Myocyte (in vitro differentiated cells): ENCODE results near the gene ABCG2. TPM values are rescaled to one million over a fixed set of nuclear protein-coding genes. Genes with fewer than 3 reads are reported as not detected.

ENCODE experiments used
- DNase-seq: peaks from one replicate; pipeline ENCODE4 v3.0.0-alpha.2; 2012; ENCODE audit warnings: low read depth
- total RNA-seq: library from RNA; depleted of rRNA; stranded (reverse); fragments of >200 nt; gene quantifications from 2 replicates; pipeline ENCODE4 v1.2.3, GENCODE V29; 2014

ABCG2 gene
- total RNA-seq, 1 donor from 2014 or later, result 0.88 TPM

DNA sequence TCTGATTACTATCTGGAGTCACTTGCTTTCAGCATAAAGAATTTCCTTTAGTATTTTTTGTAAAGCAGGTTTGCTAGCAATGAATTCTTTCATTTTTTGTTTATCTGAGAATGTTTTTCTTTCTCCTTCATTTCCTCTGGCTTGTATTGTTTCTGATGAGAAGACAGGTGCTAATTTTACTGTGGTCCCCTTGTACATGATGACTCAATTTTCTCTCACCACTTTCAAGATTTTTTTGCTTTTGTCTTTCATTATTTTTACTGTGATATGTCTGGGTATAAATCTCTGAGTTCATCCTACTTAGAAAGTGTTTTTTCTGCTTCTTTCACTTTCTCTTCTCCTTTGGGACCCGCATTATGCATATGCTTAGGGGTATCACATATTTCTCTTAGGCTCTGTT lies 88.4 kb downstream of the ABCG2 start:
- DNase-seq, result no peak

DNA sequence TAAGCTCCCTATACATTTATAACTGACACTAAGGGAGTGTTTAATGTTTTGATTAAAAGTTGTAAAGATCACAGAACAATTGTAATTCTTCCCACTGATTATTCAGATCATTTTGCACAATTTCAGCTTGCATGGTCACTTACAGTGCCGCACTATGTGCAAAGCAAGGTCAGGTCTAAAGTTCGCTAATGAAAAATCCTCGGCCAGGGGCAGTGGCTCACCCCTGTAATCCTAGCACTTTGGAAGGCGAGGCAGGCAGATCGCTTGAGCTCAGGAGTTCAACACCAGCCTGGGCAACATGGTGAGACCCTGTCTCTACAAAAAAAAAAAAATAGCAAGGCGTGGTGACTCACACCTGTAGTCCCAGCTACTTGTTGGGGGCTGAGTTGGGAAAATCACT lies 94.0 kb downstream of the ABCG2 start:
- DNase-seq, result no peak

DNA sequence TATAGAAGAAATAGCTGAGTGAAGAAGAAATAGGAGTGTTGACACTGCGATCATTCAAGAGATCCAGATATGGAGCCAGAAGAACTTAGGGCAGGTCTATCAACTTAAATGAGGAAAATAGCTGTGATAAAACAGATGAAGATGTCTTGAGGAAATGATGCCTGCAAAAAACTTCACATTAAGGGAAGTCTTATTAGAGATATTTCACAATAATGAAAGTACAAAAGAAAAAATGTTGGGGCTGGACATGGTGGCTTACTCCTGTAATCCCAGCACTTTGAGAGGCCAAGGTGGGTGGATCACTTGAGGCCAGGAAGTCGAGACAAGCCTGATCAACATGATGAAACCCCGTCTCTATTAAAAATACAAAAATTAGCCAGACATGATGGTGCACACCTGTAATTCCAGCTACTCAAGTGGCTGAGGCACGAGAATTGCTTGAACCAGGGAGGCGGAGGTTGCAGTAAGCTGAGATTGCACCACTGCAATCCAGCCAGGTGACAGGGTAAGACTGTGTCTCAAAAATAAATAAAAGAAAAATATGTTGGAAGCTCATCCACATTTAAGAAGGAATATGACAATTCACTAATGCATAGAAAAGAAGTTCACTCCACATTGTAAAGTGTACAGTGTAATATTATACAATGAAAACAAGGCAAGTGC lies 94.7 kb downstream of the ABCG2 start:
- DNase-seq, result no peak

DNA sequence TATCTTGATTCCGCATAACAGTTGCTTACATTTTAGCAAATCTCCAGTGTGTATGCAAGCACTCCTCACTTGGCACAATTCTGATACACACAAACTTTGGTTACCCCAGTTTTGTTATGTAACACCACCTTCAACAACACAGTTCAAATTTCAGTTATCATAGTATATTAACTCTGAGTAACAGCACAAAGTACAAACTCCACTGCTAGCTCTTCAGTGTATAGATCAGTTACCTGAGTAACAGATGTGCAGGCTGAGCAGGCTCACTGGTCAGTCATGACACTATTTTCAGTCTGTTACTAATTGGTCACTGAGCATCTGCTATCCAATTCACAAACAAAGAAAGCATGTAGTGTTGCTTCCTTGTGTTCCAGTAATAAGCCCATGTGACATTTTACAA lies 95.6 kb downstream of the ABCG2 start:
- peak; percentile 43 for DNase-seq

DNA sequence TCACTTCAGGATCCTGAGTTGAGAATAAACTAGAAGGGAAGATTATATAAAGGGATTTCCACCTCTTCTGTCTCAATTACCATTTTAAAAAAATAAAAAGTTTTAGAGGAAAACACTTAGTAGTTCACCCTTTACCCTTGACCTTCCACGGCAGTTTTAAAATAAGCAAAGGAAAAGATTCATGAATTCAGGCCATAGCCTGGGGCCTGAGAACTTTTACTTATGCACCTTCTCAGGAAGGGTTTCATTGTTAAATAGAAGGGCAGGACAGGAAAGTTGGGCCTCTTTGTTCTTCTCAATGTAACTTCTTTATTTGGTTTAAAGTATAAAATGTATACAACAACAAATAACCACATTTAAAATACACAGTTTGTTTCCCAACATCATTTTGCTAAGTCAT lies 96.1 kb downstream of the ABCG2 start:
- no peak for DNase-seq

DNA sequence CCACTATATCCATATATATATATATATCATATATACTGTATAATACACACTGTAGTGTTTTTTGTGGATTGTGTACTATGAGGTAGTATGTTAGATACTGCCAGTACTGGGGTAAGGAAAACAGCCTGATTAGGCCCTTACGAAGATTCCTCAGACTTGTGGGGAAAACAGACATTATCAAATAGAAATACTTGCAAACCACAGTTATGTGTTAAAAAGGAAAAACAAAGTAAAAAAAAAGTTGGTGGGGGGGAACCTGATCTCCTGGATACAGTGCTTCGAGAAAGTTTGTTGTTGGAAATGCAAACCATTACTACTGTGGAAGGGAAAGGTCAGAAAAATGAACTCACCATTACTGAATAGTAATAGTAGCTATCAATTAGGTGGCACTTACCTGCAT lies 98.0 kb downstream of the ABCG2 start:
- no peak for DNase-seq

DNA sequence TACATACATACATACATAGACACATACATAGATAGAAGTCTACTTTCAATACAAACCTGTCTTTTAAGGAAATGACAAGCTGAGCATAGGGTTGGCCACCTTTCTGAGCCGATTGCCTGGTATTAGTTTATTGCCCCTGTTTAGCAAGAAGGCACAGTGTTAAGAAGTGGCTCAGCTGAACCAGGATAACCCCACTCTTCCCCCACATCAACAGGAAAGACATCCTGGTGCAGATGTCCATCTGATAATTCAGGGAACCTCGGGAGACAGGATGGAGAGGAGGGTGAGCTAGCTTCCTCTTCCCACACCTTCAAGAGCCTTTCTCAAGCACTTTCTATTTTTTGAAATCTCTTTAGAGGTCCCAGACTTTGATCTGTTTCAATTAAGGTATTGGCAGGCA lies 98.7 kb downstream of the ABCG2 start:
- no peak for DNase-seq

DNA sequence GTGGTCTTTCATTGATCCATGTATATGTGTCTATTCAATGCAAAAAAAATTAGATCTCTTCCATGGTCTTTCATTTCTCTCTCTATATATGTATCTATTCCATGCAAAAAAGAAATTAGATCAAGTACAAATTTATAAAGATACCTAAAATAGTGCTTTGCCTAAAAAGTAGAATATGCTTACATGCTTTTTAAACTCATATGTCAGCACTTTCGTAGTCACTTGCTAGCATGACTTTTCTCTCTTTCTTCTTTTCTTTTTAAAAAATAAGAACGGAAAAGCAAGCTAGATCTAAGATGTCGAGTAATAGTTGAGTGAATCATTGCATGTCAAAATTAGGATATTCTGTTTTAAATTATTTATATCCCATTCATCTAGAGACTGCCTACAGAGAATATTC lies 100.1 kb downstream of the ABCG2 start:
- no peak for DNase-seq

DNA sequence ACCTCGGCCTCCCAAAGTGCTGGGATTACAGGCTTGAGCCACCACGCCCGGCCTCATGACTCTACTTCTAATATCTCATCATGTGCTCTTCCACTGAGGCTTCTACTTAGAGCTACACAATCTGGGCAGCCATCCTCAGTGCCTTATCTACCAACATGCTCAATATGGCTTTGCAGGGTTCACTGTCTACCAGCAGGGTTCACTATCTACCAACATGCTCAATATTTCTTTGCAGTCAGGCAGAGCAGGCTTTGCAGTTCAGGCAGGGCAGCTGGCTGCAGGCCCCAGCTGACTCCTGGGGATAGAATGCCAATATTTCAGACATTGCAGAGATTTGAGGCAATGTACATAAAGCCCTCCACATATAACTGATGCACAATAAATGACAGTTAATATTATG lies 103.5 kb downstream of the ABCG2 start:
- DNase-seq, result peak; percentile 49

DNA sequence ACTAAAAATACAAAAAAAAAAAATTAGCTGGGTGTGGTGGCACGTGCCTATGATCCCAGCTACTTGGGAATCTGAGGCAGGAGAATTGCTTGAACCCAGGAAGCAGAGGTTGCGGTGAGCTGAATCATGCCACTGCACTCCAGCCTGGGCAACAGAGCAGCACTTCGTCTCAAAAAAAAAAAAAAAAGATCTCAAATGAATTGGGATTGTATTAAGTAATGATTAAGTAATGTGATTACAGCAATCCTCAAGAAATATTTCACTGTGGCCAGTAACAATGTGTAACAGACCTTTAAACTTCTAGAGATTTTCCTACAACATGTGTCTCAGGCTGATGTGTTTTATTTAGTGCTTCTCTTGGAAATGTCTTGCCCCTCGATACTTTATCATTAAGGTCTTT lies 104.2 kb downstream of the ABCG2 start:
- DNase-seq, result no peak

DNA sequence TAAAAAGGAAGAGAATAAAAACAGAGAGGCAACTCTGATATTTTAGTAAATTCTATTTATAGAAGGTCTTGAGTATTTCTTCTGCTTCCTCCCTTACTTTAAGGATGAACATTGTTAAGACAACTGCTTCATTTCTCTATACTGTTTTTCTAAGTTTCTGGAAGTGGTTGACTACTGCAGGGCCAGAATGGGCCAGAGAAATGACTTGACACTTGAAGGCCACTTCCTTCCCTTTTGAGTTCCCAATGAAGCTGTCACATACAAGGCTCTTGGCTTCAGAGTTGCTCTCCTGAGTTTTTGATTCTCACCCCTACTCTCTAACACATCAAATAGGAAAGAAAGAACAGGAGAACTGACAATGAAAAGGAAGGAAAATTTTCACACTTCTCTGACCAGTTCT lies 113.4 kb downstream of the ABCG2 start:
- DNase-seq, result no peak

DNA sequence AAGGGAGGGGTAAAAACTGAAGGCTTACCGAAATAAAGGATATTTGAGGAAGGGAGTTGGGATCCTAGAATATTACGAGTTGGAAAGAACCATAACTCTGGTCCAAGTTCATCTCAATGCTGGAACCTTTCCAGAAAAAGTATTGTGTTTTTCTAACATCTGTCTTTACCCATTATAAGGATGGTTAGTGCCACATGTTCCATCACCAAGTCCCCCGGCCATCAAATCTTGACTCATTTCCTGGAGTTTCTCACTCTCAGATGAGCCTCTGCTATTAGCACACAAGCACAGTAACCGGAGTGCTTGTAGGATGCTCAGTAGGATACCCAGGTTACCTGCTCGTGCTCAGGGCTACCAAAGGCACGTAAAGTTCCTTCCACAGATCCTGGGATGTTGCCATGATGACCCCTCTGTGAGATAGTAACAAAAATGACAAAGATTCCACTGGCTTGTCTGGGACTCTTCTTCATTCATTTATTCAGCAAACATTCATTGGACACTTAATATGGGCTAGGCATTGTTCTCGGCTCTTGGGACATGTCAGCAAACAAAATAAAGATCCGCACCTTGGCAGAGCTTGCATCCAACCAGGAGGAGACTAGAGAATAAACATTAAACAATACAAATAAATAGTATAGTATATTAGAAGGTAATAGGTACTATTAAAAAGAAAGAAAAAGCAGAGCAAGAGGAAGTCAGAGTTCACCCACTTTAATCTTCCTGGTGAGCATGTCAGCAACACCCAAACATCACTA lies 114.7 kb downstream of the ABCG2 start:
- no peak for DNase-seq

DNA sequence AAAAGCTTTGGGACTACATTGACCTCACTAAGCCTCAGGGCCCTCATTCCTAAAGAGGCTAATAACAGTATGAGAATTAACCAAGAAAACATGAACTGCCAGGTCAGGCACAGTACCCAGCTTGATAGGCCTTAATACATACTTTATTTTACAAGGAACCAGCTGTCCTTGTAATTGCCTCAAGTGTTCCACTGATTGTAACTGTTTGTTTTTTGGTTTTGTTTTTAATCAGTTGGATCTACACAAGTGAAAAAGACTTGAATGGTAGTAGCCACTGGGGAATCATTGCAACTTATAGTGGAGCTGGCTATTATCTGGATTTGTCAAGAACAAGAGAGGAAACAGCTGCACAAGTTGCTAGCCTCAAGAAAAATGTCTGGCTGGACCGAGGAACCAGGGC lies 115.4 kb downstream of the ABCG2 start:
- DNase-seq, result no peak

DNA sequence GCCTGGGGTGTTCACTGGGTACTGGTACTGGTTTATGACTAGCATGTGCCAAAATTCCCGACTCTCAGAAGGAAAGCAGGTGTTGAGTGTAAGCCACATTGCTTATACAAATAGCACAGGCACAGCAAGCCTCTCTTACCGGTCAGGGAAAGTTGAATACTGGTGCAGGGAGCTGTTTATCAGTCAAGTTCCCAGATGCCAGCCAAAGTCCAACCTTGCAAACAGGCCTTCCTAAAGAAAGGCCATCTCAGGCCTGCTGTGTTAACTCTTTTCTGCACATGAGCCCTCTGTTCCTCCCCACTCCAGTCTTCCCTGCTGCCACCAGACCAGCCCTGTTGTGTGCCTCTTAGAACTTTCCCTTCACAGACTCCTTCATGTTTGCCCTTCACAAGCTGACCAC lies 116.8 kb downstream of the ABCG2 start:
- peak; percentile 63 for DNase-seq

DNA sequence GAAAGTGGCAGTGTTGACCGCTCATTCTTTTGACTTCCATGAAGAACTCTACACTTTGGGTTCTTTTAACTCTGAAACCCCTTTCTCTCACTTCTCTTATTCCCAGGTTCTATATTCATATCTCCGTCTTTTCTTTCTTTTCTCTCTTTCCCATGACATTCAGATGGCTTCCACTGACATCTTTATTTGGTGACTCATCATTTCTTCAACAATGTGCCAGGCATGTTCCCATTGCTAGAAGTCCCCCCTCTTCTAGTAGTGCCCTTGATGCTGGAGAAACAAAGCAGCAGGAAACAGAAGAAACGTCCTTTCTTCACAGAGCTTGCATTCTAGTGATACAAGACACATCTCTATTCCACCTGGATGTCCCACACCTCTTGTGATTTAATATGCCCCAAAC lies 117.7 kb downstream of the ABCG2 start:
- DNase-seq, result no peak

Other genes with a start within 250 kb of the ABCG2 start
- not detected in 2 replicates for gene SPP1, start 182.9 kb downstream of the ABCG2 start, total RNA-seq
- 38.9 and 41.7 TPM in 2 replicates for gene PKD2, start 151.0 kb downstream of the ABCG2 start, total RNA-seq
- gene PPM1K, start 125.9 kb upstream of the ABCG2 start, total RNA-seq, result 45.9 and 49.2 TPM in 2 replicates
- gene HERC6, start 220.2 kb upstream of the ABCG2 start, total RNA-seq, result 9.1 and 11.7 TPM in 2 replicates